Ishikawa (cell line): ENCODE measurements around the gene EIF2S2.

Source experiments
- FOXM1 ChIP-seq: IDR thresholded peaks from 2 replicates; pipeline ENCODE4 v1.6.1; 2012; ENCODE audit warnings: low read depth, borderline replicate concordance
- ZBTB7A ChIP-seq: IDR thresholded peaks from 2 replicates; pipeline ENCODE4 v1.6.1; 2012; ENCODE audit warnings: low read depth

DNA sequence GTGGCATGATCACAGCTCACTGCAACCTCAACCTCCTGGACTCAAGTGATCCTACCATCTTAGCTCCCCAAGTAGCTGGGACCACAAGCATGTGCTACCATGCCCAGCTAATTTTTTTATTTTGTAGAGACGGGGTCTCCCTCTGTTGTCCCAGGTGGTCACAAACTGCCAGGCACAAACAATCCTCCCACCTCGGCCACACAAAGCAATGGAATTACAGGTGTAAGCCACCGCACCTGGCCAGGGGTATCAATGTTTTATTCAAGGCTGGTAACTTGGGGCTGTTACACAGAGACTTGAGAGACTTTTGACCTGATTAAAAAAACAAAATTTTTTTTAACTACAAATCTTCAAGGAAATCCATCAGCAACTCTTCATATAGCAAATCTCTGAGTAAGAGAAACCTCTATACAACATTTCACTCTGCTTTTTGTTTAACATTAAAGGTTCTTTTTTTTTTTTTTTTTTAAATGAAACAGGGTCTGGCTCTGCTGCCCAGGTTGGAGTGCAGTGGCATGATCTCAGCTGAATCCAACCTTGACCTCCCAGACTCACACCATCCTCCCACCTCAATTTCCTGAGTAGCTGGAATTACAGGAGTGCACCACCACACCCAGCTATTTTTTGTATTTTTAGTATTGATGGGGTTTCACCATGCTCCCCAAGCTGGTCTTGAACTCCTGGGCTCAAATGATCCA is 5.9 kb downstream of the EIF2S2 start:
- TF ChIP-seq FOXM1 (no peak), ZBTB7A (no peak)
